Measurements from ENCODE around the gene SARDH.

SARDH gene

DNA sequence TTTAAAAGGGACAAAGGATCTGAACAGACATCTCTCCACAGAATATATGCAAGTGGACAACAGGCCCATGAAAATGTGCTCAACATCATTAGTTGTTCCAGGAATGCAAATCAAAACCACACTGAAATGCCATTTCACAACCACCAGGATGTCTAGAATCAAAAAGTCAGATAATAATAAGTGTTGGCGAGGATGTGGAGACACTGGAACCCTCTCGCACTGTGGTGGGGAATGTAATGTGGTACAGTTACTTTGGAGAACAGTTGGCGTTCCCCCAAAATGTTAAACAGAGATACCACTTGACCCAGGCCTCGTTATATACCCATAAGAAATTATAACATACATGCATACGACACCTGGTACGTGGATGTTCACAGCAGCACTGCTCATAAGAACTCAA lies 38.6 kb downstream of the SARDH start:
- DNase-seq = no peak

GRCh38 chr9:133696071-133696472 lies 42.1 kb downstream of the SARDH start:
- no peak for DNase-seq

DNA sequence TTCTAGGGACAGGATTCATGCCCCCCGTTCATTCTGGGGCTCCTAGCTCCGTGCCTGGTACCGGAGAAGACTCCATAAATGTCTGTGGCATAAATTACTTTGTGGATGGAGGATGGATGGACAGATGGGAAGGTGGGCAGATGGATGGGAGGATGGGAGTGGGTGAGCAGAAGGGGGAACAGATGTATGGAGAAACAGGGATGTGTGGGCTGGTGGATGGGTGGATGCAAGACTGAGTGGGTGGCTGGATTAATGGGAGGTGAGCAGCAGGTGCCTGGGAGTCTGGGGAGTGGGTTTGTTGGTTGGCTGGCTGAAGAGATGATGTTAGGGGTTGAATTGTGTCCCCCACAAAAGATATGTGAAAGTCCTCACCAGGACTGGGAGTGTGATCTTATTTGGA lies 43.5 kb downstream of the SARDH start:
- no peak for DNase-seq

DNA sequence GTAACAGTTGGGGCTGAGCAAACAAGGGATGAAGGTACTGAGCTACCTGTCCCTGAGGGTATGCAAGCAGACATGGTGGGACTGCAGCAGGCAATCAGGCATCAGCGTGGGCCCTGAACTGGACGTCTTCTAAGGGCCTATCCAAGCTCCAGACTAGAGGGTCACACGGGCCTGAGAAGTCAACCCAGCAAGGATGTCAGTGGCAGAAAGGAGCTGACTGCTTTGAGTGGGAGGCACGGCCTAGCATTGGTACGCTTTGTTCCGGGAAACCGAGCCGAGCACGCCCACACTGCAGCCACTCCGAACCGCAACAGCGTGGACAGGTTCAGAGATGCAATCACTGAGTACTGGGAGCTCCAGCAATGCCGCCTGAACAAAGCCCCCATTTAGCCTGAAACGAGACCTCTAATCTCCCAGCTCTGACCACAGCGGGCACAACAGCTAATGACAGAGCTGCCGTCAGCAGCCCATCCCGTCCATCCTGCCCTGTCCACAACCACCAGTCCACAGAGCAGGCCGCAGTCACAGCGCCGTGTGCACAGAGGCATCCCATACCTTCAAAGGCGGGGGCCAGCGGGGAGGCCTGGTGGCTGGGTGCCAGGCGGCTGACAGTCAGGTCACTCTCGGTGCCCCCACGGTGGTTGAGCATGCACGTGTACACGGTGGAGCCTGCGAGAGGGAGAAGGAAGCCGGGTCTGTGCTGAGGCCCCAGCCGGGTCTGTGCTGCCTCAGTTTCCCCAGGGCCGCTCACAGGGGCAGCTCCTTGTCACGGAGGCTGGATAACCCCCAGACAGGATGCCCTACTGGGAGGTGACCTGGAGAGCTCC lies 44.2 kb downstream of the SARDH start:
- no peak for DNase-seq

GRCh38 chr9:133693116-133693515 lies 45.0 kb downstream of the SARDH start:
- no peak for DNase-seq

DNA sequence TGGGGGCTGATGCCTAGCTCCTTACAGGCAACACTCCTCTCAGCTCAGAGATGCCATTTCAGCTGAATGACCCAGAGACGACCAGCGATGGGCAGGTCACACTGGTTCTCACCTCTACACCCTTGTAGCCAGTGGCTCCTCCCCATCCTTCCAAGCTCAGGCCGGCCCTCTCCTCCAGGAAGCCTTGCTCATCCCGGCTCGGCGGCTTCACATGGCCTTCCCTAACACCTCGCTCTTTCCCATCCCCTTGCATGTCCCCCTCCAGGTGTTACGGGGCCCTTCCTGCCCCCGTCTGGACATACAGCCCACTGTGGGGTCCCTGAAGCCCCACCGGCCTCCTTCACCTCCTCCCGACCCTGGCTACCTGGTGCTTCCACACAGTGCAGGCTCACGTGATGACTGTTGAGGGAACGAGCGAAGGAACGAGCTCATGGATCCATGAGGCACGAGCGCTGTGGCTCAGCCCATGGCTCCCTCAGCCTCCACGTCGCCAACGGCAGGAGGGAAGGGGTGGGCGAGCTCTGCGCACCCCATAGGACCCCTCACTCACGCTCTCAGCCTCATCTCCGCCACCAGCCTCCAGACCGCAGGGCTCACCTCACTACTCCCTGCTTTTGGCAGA lies 45.7 kb downstream of the SARDH start:
- DNase-seq = no peak

DNA sequence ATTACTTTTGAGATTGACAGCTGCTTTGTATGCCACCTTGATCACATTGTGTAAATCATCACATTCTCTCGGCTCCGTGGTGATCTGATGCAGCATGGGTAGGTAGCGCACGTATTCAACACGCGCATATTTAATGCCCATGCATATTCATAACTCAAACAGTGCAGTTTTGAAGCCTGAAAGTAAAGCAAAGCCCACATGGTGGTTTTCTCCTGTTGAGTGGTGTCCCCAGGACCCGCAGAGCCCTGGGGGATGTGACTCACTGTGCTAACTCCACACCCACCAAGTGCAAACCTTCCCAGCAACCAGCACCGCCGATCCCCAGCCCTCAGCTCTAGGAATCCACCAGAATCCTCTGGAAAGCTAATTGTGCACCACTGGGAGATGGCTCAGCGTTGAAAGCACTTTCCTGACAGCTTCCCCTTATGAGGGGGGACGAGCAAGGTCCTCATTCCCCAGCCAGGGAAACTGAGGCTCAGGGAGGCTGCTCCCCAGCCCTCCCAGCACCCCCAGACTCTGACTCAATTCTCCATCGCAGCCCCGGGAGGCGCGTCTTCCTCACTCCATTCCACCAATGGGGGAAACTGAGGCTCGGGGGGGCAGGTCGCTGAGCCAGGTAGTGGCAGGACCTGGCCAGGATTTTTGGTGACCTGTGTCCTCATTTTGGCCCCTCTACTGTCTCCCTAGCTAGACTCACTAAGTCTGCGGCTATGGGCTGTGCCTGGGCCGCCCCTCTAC lies 46.4 kb downstream of the SARDH start:
- DNase-seq = no peak

GRCh38 chr9:133691191-133691590 lies 47.0 kb downstream of the SARDH start:
- DNase-seq = no peak

GRCh38 chr9:133690081-133690561 lies 48.0 kb downstream of the SARDH start:
- no peak for DNase-seq

GRCh38 chr9:133689151-133689763 lies 48.9 kb downstream of the SARDH start:
- no peak for DNase-seq

DNA sequence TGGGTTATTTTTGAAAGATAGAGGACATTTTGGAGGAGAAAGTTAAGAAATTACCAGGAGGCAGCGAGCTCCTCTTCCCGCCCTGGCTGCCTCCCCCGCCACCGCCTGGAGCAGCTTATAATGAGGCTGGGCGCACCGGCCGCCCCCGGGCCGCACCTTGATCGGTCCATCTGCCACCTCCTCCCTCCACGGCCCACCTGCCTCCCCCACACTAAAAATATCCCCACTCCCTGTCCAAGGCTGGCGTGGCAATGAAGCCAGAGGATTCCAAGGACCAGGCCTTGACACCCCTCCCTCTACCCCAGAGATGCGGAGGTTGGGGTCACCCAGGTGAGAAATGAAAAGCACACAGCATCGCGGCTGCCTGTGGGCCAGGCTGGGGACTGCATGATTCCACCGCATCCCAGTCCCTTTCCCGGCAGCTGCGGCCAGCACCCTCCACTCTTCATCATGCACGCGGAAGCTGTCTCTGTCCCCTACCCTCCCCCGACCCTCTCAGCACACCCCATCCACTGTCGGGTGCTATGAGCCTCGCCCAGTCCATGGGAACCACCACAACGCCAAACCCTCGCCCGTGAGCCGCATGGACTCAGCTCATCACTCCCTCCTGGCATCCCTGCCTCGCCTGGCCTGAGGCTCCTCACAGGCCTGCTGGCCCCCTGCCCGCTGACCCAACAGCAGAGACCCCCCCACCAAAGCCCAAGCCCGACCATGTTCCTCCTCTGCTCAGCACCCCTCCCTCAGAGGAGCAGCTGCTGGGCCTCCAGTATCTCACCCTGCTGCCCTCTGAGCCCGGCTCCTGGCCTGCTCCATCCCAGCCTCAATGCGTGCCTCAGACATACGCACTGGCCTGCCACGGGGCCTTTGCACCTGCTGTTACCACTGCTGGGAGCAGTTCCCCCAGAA lies 50.0 kb downstream of the SARDH start:
- no peak for DNase-seq

- DNase-seq = no peak
Measured at GRCh38 chr9:133686642-133687575, 51.2 kb downstream of the SARDH start.

GRCh38 chr9:133685653-133686609 lies 52.2 kb downstream of the SARDH start:
- no peak for DNase-seq

- no peak for DNase-seq
Measured at GRCh38 chr9:133684936-133685361, 53.2 kb downstream of the SARDH start.

GRCh38 chr9:133684121-133684935 lies 53.8 kb downstream of the SARDH start:
- no peak for DNase-seq

DNA sequence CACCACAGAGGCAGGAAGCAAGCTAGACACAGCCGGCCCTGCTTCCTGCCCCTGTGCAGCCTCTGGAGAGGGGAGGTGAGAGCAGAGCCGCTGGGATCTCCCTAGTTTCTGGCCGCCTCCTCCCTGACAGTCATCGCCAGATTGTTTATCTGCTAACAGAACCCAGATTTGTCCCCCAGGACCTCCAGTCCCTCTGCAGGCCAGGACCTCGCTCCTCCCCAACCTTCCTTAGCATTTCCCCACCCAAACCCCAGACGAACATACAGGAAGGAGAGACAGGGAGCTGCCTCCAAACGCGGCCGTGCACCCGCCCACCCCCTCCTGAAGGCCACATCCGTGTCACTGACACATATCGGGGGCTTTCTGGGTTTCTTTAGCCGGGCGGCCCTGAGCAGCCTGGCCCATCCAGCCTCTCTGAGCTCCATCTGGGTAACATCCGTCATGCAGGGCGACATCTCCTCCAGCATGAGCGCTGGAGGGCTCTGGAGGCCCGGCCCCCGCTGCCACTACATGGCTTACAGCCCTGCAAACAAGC lies 54.5 kb downstream of the SARDH start:
- DNase-seq = no peak

- no peak for DNase-seq
Measured at GRCh38 chr9:133682818-133683585, 55.1 kb downstream of the SARDH start.
